ENCODE data around the gene PITX3. TPM values are rescaled to one million over a fixed set of nuclear protein-coding genes. Genes with fewer than 3 reads are reported as not detected.

The PITX3 gene
- not detected for total RNA-seq

DNA sequence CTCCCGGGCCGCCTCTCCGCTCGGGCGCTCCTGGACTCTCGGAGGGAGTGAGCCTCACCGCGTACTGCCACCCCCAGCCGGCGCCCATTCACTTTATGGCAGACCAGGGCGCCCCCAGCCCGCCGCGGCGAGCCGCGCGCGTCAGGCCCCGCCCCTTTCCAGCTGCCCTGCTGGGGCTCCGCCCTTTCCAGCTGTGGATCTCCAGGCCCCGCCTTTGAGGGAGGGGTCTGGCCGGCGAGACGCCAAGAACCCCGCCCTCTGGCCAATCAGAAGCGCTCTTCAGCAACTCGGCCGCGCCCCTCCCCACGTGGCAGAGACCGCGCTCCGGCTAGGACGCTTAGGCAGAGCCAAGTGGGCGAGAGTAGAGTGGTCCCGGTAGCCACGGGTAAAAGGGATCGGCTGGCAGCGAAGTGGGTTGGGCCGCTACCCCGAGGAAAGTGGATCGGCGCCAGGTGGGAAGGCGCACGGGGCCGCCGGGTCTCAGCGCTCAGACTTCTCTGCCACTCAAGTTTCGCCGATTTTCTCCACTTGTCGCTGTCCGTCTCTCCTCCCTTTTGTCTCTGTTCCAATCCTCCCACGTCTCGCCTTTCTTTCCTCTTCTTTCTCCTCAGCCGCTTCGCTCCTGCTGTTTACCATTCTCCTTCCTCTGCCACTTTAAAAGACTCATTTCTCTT is at the start of gene PITX3:
Gene PITX3, minus strand, starts transcription at position 69 of the 674 bp plus-strand sequence. CDS start 9,432 bp downstream, outside the sequence.
- ATAC-seq: peak; percentile 83 to 88
- Mint-ChIP-seq H3K4me3 (peak within 1 kb of the TSS; percentile 95), H3K9me3 (no peaks in the 10 kb centered on the region), H3K4me1 (ENCODE audit: low read depth in 2 of 2) (peaks cover 19 to 25% of the 10 kb centered on the region in 2 donors), H3K36me3 (no peaks in the 10 kb centered on the region), H3K27ac (no peak within 1 kb of the TSS), H3K27me3 (peaks cover 32 to 33% of the 10 kb centered on the region in 2 donors)
- peak; percentile 95 for DNase-seq (ENCODE audit: low spot score)

DNA sequence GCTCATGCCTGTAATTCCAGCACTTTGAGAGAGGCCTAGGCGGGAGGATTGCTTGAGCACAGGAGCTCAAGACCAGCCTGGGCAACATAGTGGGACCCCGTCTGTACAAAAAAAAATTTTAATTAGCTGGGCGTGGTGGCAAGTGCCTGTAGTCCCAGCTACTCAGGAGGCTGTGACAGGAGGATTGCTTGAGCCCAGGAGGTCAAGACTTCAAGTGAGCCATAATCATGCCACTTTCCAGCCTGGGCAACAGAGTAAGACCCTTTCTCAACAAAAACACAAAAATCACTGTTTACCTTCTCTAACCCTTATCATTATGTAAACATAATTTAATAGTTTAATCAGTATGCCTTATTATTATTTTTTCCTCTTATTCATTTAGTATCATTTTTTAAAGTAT is 48.5 kb upstream of the PITX3 start:
- ATAC-seq: no peak
- H3K27me3 Mint-ChIP-seq: no peaks in the 10 kb centered on the region
- no peaks in the 10 kb centered on the region for H3K36me3 Mint-ChIP-seq
- H3K4me1 Mint-ChIP-seq (ENCODE audit: low read depth in 2 of 2): peaks cover 13 to 16% of the 10 kb centered on the region in 2 donors
- DNase-seq (ENCODE audit: low spot score): no peak
- no peak overlapping the region for H3K27ac Mint-ChIP-seq
- no peaks in the 10 kb centered on the region for H3K9me3 Mint-ChIP-seq
- no peak overlapping the region for H3K4me3 Mint-ChIP-seq

DNA sequence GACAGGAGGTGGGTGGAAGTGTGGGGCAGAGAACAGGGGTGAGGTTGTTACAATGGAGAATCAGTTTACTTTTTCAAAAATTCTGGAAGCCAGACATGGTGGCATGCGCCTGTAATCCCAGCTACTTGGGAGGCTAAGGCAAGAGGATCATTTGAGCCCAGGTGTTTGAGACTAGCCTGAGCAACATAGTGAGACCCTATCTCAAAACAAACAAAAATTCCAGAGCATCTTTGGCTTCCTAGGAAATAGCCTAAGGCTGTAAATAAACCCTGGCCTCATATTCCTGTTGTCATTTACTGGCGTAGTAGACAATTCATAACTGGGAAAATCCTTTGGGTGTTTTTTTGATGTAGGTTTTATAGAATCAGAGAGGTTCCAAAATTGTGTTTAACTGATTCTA is 48.0 kb upstream of the PITX3 start:
- no peaks in the 10 kb centered on the region for H3K36me3 Mint-ChIP-seq
- ATAC-seq (no peak), DNase-seq (ENCODE audit: low spot score) (no peak)
- H3K27ac Mint-ChIP-seq: no peak overlapping the region
- H3K4me3 Mint-ChIP-seq: no peak overlapping the region
- H3K9me3 Mint-ChIP-seq: no peaks in the 10 kb centered on the region
- no peaks in the 10 kb centered on the region for H3K27me3 Mint-ChIP-seq
- peaks cover 17% of the 10 kb centered on the region in 2 donors for H3K4me1 Mint-ChIP-seq (ENCODE audit: low read depth in 2 of 2)

DNA sequence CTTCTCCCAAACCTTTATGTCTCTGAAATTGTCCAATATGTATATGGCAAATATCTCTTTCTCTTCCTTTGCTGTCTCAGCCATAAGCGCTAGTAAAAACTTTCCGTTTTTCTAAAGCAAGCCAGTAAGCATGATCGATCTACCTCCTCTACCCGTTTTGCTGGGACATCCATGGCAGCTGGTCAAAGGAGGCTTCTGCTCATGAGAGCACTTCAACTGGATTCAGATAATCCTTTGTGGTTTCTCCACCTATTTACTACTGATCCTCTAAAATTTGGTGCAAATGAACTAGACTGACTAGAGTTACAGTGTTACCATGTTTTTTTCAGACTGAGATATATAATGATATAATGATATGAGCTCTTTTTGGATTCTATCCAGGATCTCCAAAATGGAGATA is 46.7 kb upstream of the PITX3 start:
- Mint-ChIP-seq H3K4me1 (ENCODE audit: low read depth in 2 of 2) (peaks cover 29 to 30% of the 10 kb centered on the region in 2 donors), H3K27me3 (no peaks in the 10 kb centered on the region), H3K9me3 (no peaks in the 10 kb centered on the region), H3K36me3 (no peaks in the 10 kb centered on the region), H3K27ac (no peak overlapping the region), H3K4me3 (no peak overlapping the region)
- DNase-seq (ENCODE audit: low spot score): no peak
- no peak for ATAC-seq

DNA sequence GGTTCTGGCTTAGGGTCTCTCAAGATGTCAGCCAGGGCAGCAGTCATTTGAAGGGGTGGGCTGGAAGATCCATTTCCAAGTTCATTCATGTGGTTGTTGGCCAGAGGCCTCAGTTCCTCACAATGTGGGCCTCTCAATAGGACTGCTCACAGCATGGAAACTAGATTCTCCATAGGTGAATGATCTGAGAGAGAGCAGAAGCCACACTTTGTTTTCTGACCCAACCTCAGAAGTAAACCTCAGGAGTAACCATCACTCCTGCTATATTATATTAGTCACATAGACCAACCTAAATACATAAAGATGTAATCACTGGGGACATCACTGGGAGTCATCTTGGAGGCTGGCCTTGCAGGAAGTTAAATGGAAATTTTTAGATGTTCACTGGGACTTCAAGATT is 46.2 kb upstream of the PITX3 start:
- Mint-ChIP-seq H3K9me3 (no peaks in the 10 kb centered on the region), H3K4me1 (ENCODE audit: low read depth in 2 of 2) (peaks cover 30 to 35% of the 10 kb centered on the region in 2 donors), H3K4me3 (no peak overlapping the region), H3K36me3 (no peaks in the 10 kb centered on the region), H3K27ac (no peak overlapping the region), H3K27me3 (no peaks in the 10 kb centered on the region)
- no peak for ATAC-seq
- no peak for DNase-seq (ENCODE audit: low spot score)

DNA sequence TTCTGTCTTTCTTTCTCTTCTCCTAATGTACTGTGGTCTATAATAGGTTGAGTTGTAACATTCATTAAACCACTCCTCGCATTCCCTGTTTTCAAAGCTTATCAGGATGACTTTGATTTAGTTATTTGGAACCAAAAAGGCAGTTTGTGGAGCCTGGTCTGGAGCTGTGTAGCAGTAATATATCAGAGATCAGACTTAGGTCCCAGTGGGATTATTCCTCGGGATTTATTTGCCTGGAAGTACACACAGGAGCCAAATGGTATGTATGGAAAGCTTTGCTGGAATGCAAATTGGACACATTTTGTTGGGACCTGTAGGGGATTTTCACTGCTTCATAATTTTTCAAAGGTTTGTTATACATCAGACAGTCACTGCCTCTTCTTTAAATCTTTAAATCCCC is 44.9 kb upstream of the PITX3 start:
- no peaks in the 10 kb centered on the region for H3K27me3 Mint-ChIP-seq
- no peak for DNase-seq (ENCODE audit: low spot score)
- no peak overlapping the region for H3K27ac Mint-ChIP-seq
- no peaks in the 10 kb centered on the region for H3K9me3 Mint-ChIP-seq
- ATAC-seq: no peak
- peaks cover 28 to 36% of the 10 kb centered on the region in 2 donors for H3K4me1 Mint-ChIP-seq (ENCODE audit: low read depth in 2 of 2)
- H3K36me3 Mint-ChIP-seq: no peaks in the 10 kb centered on the region
- no peak overlapping the region for H3K4me3 Mint-ChIP-seq

DNA sequence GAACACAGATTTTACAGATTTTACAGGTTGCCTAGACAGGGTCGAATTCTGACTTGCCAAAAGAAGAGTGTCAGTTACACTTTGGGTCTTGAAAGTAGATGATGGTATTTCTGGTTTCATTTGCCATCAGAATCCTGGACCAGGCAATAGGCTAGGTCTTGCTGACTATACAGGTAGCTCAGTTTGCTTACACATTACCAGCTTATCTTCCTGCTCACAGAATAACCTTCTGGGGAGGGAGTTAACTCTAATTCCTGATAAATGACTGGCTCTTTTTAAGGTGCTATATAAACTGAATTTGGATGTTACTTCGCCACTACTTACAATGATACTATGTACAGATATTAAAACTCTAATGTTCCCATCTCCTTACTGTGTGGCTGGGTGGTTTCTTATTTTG is 43.8 kb upstream of the PITX3 start:
- Mint-ChIP-seq H3K4me1 (ENCODE audit: low read depth in 2 of 2) (peaks cover 34 to 46% of the 10 kb centered on the region in 2 donors), H3K4me3 (no peak overlapping the region), H3K27me3 (no peaks in the 10 kb centered on the region), H3K9me3 (no peaks in the 10 kb centered on the region), H3K36me3 (no peaks in the 10 kb centered on the region), H3K27ac (no peak overlapping the region)
- ATAC-seq (no peak), DNase-seq (ENCODE audit: low spot score) (no peak)

DNA sequence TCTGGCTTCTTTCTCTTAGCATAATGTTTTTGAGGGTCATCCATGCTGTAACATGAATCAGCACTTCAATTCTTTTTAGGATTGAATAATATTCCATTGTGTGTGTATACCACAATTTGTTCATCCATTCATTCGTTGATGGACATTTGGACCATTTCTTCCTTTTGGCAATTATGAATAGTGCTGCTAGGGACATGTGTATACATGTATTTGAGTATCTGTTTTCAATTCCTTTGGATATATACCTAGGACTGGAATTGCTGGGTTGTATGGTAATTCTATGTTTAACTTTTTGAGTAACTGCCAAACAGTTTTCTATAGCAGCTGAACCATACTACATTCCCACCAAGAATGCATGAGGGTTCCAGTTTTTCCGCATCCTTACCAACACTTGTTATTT is 43.2 kb upstream of the PITX3 start:
- no peak overlapping the region for H3K4me3 Mint-ChIP-seq
- no peak for ATAC-seq

DNA sequence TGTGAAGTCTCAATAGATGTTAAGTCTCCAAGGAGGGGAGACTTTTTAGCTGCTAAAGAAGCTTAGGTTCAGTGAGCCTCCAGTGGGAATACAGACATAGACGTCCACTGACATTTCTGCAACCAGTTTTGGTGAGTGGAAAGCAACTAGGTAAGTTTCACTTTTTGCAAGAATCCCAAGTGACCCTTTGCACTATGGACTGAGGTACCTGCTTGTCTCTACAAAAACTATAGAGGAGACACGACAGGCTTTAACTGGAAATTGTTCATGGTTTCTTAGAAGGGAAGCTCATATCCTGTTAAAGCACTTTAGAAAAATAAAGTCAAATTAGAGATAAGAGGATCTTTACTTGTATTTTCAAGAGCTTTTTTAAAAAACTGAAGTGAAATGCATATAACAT is 42.6 kb upstream of the PITX3 start:
- Mint-ChIP-seq H3K9me3 (no peaks in the 10 kb centered on the region), H3K36me3 (no peaks in the 10 kb centered on the region), H3K4me3 (no peak overlapping the region), H3K4me1 (ENCODE audit: low read depth in 2 of 2) (peaks cover 36 to 52% of the 10 kb centered on the region in 2 donors), H3K27me3 (no peaks in the 10 kb centered on the region), H3K27ac (peak overlapping the region; percentile 0 to 23)
- DNase-seq (ENCODE audit: low spot score): no peak
- no peak for ATAC-seq

More for the DNA sequence above, 43.2 kb upstream of the PITX3 start:
- Mint-ChIP-seq H3K9me3 (no peaks in the 10 kb centered on the region), H3K27me3 (no peaks in the 10 kb centered on the region), H3K4me1 (ENCODE audit: low read depth in 2 of 2) (peaks cover 39 to 51% of the 10 kb centered on the region in 2 donors), H3K27ac (no peak overlapping the region), H3K36me3 (no peaks in the 10 kb centered on the region)
- no peak for DNase-seq (ENCODE audit: low spot score)

DNA sequence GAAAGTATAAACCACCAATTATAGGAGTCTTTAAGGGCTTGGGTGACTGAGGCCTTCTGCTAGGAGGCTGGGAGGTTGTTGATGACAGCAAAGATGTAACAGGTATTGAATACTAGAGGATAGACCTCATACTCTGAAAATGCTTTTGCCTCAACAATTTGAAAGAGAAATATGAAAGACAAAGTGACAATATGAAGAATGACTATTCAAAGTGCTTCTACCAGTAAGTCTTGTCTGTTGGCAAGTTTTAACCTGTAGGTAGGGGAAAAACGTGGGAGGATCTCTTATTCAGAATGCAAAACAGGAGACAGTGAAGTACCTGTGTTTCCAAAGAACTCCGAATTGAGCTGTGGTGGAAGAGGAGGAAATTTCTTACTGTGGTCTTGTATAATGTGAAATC is 42.2 kb upstream of the PITX3 start:
- Mint-ChIP-seq H3K4me1 (ENCODE audit: low read depth in 2 of 2) (peaks cover 38 to 55% of the 10 kb centered on the region in 2 donors), H3K27me3 (no peaks in the 10 kb centered on the region), H3K4me3 (peak overlapping the region; percentile 8), H3K9me3 (no peaks in the 10 kb centered on the region), H3K27ac (peak overlapping the region; percentile 0 to 23), H3K36me3 (no peaks in the 10 kb centered on the region)
- ATAC-seq (no peak), DNase-seq (ENCODE audit: low spot score) (no peak)

DNA sequence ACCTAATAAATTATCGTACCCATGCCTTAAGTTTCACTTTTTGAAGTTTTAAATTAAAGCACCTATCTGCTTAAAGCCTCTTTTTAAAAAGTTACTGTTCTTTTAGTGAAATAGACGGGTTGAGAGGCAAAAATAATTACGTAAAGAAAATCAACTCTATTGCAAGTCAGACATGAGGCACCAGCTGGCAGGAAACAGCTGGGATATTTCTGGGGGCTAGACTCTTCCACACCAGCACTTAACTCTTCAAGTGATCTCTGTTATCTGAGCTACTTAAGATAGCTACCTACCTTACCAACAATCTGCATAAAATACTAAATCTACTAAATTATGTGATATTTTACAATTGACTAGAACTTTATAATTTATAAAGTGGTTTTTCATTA is 39.8 kb upstream of the PITX3 start:
- ATAC-seq (no peak), DNase-seq (ENCODE audit: low spot score) (no peak)
- no peaks in the 10 kb centered on the region for H3K9me3 Mint-ChIP-seq
- no peaks in the 10 kb centered on the region for H3K27me3 Mint-ChIP-seq
- H3K36me3 Mint-ChIP-seq: no peaks in the 10 kb centered on the region
- peaks cover 35 to 52% of the 10 kb centered on the region in 2 donors for H3K4me1 Mint-ChIP-seq (ENCODE audit: low read depth in 2 of 2)
- no peak overlapping the region for H3K4me3 Mint-ChIP-seq
- H3K27ac Mint-ChIP-seq: peak overlapping the region in 1 of 2 donors; percentile 15

DNA sequence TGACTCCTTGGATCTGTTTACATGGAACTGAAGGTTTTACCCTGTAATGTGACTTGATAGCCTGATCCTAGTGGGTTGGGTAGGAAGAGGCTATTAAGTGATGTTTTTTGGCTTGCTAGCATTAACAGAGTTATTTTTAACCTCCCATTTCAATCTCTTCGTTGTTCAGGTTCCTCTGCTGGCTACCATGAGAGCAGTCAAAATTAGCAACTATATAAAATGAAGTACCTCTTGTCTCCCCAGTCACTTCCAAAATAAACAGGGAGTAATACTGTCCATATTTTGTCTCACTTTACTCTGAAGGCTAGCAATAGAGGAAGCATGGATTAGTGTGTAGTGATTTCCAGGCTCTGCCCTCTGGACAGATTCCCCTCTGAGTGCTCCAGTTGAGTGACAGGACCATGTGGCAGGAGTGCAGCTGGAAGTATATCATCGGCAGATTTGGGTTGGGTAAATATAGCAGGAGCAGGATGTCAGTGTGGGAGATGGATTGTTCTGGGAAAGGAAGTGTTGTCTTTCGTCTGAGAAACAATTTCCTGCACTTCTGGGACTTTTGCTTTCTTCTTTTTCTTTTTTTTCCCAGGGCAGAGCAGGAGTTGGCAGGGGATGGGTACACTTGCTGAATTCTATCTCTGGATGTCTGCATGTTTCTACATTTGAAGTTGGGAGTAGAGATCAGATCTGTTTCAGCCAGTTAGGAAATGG is 39.2 kb upstream of the PITX3 start:
- Mint-ChIP-seq H3K36me3 (no peaks in the 10 kb centered on the region), H3K4me1 (ENCODE audit: low read depth in 2 of 2) (peaks cover 35 to 47% of the 10 kb centered on the region in 2 donors), H3K9me3 (no peaks in the 10 kb centered on the region), H3K27me3 (no peaks in the 10 kb centered on the region), H3K4me3 (no peak overlapping the region), H3K27ac (peak overlapping the region in 1 of 2 donors; percentile 15)
- no peak for DNase-seq (ENCODE audit: low spot score)
- ATAC-seq: no peak

DNA sequence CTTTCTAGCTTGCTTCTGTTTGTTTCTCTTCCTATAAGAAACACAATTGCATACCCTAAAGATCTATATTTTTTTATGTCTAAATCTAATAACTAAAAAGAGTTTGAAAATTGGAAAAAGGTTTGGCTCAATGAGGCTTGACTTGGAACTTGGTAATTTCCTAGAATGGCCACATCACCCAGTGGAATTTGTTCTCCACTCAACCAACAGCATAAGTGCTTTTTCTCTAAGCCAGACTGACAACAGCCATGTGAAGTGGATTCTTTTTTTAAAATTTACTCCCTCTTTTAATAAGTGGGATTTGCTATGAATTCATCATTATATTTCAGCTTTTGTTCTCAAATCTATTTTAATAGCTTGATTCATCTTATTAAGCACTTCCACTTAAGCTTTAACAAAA is 37.8 kb upstream of the PITX3 start:
- Mint-ChIP-seq H3K9me3 (no peaks in the 10 kb centered on the region), H3K27ac (no peak overlapping the region), H3K36me3 (no peaks in the 10 kb centered on the region), H3K4me1 (ENCODE audit: low read depth in 2 of 2) (peaks cover 28 to 35% of the 10 kb centered on the region in 2 donors), H3K4me3 (no peak overlapping the region), H3K27me3 (no peaks in the 10 kb centered on the region)
- no peak for DNase-seq (ENCODE audit: low spot score)
- ATAC-seq: no peak

DNA sequence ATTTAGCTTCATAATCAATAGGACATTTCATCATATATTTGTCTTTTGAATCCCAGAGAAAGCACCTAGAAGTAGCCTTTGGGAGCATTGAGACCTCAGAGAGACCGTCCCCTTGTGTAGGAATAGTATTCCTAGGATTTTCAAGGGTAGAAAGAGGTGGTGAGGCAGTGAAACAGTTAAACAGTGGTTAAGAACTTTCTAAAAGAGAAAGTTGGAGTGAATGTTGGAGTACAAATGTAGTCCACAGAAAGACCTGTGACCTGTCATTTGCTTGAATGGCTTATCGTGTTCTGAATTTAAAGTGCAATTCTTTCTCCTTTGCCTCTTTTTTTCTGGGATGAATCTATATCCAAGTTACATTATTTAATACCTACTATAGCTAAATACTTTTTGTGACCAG is 34.0 kb upstream of the PITX3 start:
- Mint-ChIP-seq H3K27ac (no peak overlapping the region), H3K36me3 (no peaks in the 10 kb centered on the region), H3K27me3 (no peaks in the 10 kb centered on the region), H3K9me3 (no peaks in the 10 kb centered on the region), H3K4me3 (no peak overlapping the region), H3K4me1 (ENCODE audit: low read depth in 2 of 2) (peaks cover 16 to 26% of the 10 kb centered on the region in 2 donors)
- no peak for DNase-seq (ENCODE audit: low spot score)
- ATAC-seq: no peak
